Suprapubic skin (tissue), 4 donors: ENCODE results near the gene KIZ. TPM values are rescaled to one million over a fixed set of nuclear protein-coding genes. Genes with fewer than 3 reads are reported as not detected.

Experiments
- DNase-seq, 2 donors: peaks; one replicate each; pipeline ENCODE4 v3.0.0-alpha.2; 2019; ENCODE audit warnings: low spot score in 2 of 2
- H3K27ac ChIP-seq: fragments of 200-600 bp; sonication (generic); one replicate; pipeline ENCODE4 v1.5.1; 2019
- H3K27me3 ChIP-seq: fragments of 200-600 bp; sonication (generic); one replicate; pipeline ENCODE4 v1.5.1; 2019
- H3K36me3 ChIP-seq: fragments of 200-600 bp; sonication (generic); one replicate; pipeline ENCODE4 v1.5.1; 2019
- H3K4me1 ChIP-seq: fragments of 200-600 bp; sonication (generic); one replicate; pipeline ENCODE4 v1.5.1; 2019
- H3K4me3 ChIP-seq: fragments of 200-600 bp; sonication (generic); one replicate; pipeline ENCODE4 v1.5.1; 2019; ENCODE audit warnings: mild to moderate bottlenecking
- H3K9me3 ChIP-seq: fragments of 200-600 bp; sonication (generic); one replicate; pipeline ENCODE4 v1.5.1; 2019
- EP300 ChIP-seq: sonication (generic); formaldehyde crosslinking; IDR thresholded peaks from one replicate; pipeline ENCODE4 v1.6.1; 2017; ENCODE audit warnings: antibody characterized with exemption
- POLR2A ChIP-seq, 2 donors: fragments of 450-650 bp; IDR thresholded peaks; one replicate each; pipeline ENCODE4 v1.6.1; 2017; ENCODE audit warnings: antibody characterized with exemption in 2 of 2, mild to moderate bottlenecking in 2 of 2, moderate library complexity in 2 of 2
- POLR2AphosphoS5 ChIP-seq, 3 donors: sonication (generic); formaldehyde crosslinking; IDR thresholded peaks; one replicate each; pipeline ENCODE4 v1.6.1; 2017; ENCODE audit warnings: antibody characterized with exemption in 3 of 3
- WGBS: methylation state at CpG from one replicate; pipeline ENCODE4 v1.1.5; 2018; 5-methylcytosine and 5-hydroxymethylcytosine counted together
- total RNA-seq, 4 donors: library from RNA; depleted of rRNA; stranded (reverse); fragments of >200 nt; gene quantifications; one replicate each; pipeline ENCODE4 v1.1.0, GENCODE V29; 2016
- TF ChIP-seq, protein P1 (sequence below), 2 donors: fragments of 200-600 bp in 1 of 2; fragments of 450-650 bp in 1 of 2; sonication (generic) in 1 of 2; IDR thresholded peaks; one replicate each; pipeline ENCODE4 v1.5.1; 2016 to 2019; ENCODE audit warnings: antibody characterized with exemption in 2 of 2, mild to moderate bottlenecking in 1 of 2, moderate library complexity in 1 of 2

The KIZ gene
- total RNA-seq, 4 donors from 2014 or later = 14.7 to 43.0 (median 34.0) TPM

DNA sequence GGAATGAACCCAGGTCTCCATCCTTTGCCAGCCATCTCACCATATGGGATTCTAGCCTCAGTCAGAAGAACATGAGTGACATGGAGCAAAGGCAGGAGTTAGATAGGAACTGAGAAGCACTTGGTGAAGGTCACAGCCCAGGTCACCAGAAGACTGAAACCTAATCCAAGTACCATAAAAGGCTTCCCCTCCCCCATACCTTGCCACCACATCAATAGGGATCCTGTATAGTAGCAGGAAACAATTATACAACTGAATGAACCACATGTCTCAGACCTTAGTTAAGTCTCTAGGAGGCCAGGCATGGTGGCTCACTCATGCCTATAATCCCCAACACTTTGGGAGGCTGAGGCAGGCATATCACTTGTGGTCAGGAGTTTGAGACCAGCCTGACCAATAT is 49.6 kb downstream of the KIZ start:
- Histone ChIP-seq H3K4me1 (no peaks in the 10 kb centered on the region), H3K36me3 (no peaks in the 10 kb centered on the region), H3K27me3 (no peaks in the 10 kb centered on the region), H3K4me3 (no peak overlapping the region), H3K27ac (no peak overlapping the region), H3K9me3 (no peaks in the 10 kb centered on the region)
- no peak for DNase-seq
- TF ChIP-seq EP300 = no peak
- TF ChIP-seq, protein P1, sequence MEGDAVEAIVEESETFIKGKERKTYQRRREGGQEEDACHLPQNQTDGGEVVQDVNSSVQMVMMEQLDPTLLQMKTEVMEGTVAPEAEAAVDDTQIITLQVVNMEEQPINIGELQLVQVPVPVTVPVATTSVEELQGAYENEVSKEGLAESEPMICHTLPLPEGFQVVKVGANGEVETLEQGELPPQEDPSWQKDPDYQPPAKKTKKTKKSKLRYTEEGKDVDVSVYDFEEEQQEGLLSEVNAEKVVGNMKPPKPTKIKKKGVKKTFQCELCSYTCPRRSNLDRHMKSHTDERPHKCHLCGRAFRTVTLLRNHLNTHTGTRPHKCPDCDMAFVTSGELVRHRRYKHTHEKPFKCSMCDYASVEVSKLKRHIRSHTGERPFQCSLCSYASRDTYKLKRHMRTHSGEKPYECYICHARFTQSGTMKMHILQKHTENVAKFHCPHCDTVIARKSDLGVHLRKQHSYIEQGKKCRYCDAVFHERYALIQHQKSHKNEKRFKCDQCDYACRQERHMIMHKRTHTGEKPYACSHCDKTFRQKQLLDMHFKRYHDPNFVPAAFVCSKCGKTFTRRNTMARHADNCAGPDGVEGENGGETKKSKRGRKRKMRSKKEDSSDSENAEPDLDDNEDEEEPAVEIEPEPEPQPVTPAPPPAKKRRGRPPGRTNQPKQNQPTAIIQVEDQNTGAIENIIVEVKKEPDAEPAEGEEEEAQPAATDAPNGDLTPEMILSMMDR (IDR thresholded peaks at IDR 0.05) = no peak
- no peak for TF ChIP-seq POLR2A (IDR thresholded peaks at IDR 0.05)
- no peak for TF ChIP-seq POLR2AphosphoS5 (IDR thresholded peaks at IDR 0.05)

DNA sequence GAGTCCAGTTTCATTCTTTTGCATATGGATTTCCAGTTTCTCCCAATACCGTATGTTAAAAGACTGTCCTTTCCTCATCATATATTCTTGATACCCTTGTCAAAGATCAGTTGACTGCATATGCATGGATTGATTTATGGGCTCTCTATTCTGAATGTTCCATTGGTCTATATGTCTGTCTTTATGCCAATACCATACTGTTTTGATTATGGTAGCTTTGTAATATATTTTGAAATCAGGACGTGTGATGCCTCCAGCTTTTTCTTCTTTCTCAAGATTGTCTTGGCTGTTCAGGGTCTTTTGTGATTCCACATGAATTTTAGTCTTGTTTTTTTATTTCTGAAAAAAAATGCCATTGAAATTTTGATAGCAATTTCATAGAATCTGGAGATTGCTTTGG is 51.9 kb downstream of the KIZ start:
- H3K27ac ChIP-seq = no peak overlapping the region
- H3K4me3 ChIP-seq = no peak overlapping the region
- H3K27me3 ChIP-seq = no peaks in the 10 kb centered on the region
- H3K36me3 ChIP-seq = no peaks in the 10 kb centered on the region
- no peak for TF ChIP-seq EP300
- no peak for TF ChIP-seq POLR2AphosphoS5 (IDR thresholded peaks at IDR 0.05)
- no peak for TF ChIP-seq POLR2A (IDR thresholded peaks at IDR 0.05)
- TF ChIP-seq, protein P1 (IDR thresholded peaks at IDR 0.05) = no peak
- WGBS = 85% methylated on average over 2 of the region's 2 CpGs
- DNase-seq = no peak
- H3K9me3 ChIP-seq = no peaks in the 10 kb centered on the region
- H3K4me1 ChIP-seq = peaks cover 1% of the 10 kb centered on the region

DNA sequence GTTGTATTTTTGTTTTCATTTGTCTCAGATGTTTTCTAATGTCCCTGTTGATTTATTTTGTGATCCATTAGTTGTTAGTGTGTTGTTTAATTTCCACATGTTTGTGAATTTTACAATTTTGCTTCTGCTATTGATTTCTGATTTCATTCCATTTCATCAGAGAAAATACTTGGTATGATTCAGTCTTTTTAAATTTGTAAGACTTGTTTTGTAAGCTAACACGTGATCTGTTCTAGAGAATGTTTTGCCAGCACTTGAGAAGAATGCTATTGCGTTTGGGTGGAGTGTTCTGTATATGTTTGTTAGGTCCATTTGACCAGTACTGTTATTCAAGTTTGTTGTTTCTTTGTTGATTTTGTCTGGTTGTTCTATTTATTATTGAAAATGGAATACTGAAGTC is 53.9 kb downstream of the KIZ start:
- H3K4me3 ChIP-seq = no peak overlapping the region
- no peak overlapping the region for H3K27ac ChIP-seq
- H3K36me3 ChIP-seq = no peaks in the 10 kb centered on the region
- H3K9me3 ChIP-seq = no peaks in the 10 kb centered on the region
- H3K4me1 ChIP-seq = peaks cover 10% of the 10 kb centered on the region
- WGBS = 69% methylated on average over 2 of the region's 2 CpGs
- DNase-seq = no peak
- no peak for TF ChIP-seq POLR2AphosphoS5 (IDR thresholded peaks at IDR 0.05)
- TF ChIP-seq EP300 = no peak
- TF ChIP-seq, protein P1 (IDR thresholded peaks at IDR 0.05) = no peak
- TF ChIP-seq POLR2A (IDR thresholded peaks at IDR 0.05) = no peak
- no peaks in the 10 kb centered on the region for H3K27me3 ChIP-seq

DNA sequence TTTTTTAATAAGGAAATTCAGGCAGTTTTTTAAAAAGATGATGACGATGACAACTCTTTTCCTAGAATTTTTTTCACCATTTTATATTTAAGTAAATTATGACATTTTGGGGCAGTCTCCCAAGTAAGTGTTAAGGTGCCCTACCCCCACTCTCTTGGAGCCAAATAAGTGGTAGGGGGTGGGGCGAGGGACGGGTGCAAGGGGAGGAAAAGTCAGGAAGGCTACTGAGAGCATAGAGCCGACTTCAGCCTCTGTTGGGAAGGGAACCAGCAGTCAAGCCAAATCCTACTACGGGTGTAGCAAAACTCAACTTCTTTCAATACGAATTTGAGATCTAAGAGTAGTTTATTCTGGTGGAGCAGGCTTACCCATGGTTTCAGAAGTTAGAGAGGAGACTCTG is 54.4 kb downstream of the KIZ start:
- no peak for DNase-seq
- WGBS = 72% methylated on average over 6 of the region's 6 CpGs
- no peaks in the 10 kb centered on the region for H3K27me3 ChIP-seq
- no peak overlapping the region for H3K4me3 ChIP-seq
- no peaks in the 10 kb centered on the region for H3K9me3 ChIP-seq
- H3K36me3 ChIP-seq = no peaks in the 10 kb centered on the region
- peaks cover 10% of the 10 kb centered on the region for H3K4me1 ChIP-seq
- TF ChIP-seq, protein P1 (IDR thresholded peaks at IDR 0.05) = no peak
- TF ChIP-seq POLR2A (IDR thresholded peaks at IDR 0.05) = no peak
- no peak for TF ChIP-seq POLR2AphosphoS5 (IDR thresholded peaks at IDR 0.05)
- no peak for TF ChIP-seq EP300
- no peak overlapping the region for H3K27ac ChIP-seq

DNA sequence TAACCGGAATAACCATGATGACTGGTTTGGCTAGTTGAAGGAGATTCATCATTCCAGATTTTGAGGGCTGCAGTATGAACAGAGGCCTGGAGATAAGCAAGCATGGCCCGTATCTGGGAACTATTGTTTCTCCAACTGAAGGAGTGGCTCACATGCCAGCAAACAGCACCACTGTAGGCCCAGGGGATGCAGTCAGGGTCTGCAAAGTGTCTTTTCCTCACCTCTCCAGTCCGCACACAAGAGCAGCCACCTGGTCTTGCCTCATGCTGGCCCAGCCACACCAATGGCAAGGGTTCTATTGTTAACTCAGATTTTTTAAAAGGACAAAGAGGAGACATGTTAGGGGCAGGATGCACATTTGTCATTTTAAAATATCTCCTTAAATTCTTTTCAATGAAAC is 55.1 kb downstream of the KIZ start:
- DNase-seq = no peak
- 100% methylated on average over 3 of the region's 3 CpGs for WGBS
- Histone ChIP-seq H3K4me1 (peaks cover 10% of the 10 kb centered on the region), H3K4me3 (no peak overlapping the region), H3K36me3 (no peaks in the 10 kb centered on the region), H3K9me3 (no peaks in the 10 kb centered on the region), H3K27me3 (no peaks in the 10 kb centered on the region), H3K27ac (no peak overlapping the region)
- TF ChIP-seq EP300 = no peak
- TF ChIP-seq, protein P1 (IDR thresholded peaks at IDR 0.05) = no peak
- TF ChIP-seq POLR2AphosphoS5 (IDR thresholded peaks at IDR 0.05) = no peak
- TF ChIP-seq POLR2A (IDR thresholded peaks at IDR 0.05) = no peak
